ENCODE results near the gene NRAS.

NRAS gene

GRCh38 chr1:114745291-114745690, 28.7 kb upstream of the NRAS start:
- DNase-seq (ENCODE audit: low spot score) = peak; percentile 12
- Mint-ChIP-seq H3K36me3 (ENCODE audit: low read depth) (peaks cover 62% of the 10 kb centered on the region), H3K27me3 (ENCODE audit: low read depth) (no peaks in the 10 kb centered on the region), H3K9me3 (no peaks in the 10 kb centered on the region), H3K4me3 (no peak overlapping the region), H3K4me1 (ENCODE audit: low read depth) (peaks cover 41% of the 10 kb centered on the region), H3K27ac (no peak overlapping the region)

- peaks cover 57% of the 10 kb centered on the region for H3K36me3 Mint-ChIP-seq (ENCODE audit: low read depth)
- DNase-seq (ENCODE audit: low spot score) = no peak
- H3K27ac Mint-ChIP-seq = no peak overlapping the region
- H3K27me3 Mint-ChIP-seq (ENCODE audit: low read depth) = no peaks in the 10 kb centered on the region
- no peaks in the 10 kb centered on the region for H3K9me3 Mint-ChIP-seq
- H3K4me3 Mint-ChIP-seq = no peak overlapping the region
- H3K4me1 Mint-ChIP-seq (ENCODE audit: low read depth) = peaks cover 23% of the 10 kb centered on the region
These were observed 25.6 kb upstream of the NRAS start for GRCh38 chr1:114741963-114742746.

GRCh38 chr1:114740331-114740730, 23.8 kb upstream of the NRAS start:
- no peaks in the 10 kb centered on the region for H3K27me3 Mint-ChIP-seq (ENCODE audit: low read depth)
- H3K27ac Mint-ChIP-seq = no peak overlapping the region
- no peak overlapping the region for H3K4me3 Mint-ChIP-seq
- DNase-seq (ENCODE audit: low spot score) = no peak
- H3K36me3 Mint-ChIP-seq (ENCODE audit: low read depth) = peaks cover 55% of the 10 kb centered on the region
- H3K4me1 Mint-ChIP-seq (ENCODE audit: low read depth) = peaks cover 8% of the 10 kb centered on the region
- H3K9me3 Mint-ChIP-seq = no peaks in the 10 kb centered on the region

DNA sequence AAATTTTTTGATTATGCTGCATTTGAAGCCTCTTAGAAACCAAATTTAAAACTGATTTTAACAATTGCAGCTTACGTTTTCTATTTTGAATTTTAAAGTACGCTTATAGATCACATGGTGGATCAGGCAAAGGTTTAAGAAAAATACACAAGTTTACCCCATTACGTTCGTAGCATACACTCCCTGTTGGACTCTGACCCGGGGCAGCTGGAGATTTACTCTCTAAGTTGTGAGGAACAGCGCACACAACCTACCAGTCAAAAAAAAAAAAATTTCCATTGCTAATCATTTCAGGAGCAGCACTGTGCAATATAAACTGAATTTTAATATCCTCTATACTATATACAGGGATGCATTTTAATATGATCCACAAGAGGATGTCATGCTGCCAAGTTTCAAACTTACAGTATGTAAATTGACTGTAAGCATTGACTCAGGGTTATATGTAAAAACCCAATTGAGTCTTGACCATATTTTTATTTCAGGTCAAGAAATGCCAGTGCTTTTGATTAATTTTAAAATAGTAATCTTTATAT, 20.8 kb upstream of the NRAS start:
- no peaks in the 10 kb centered on the region for H3K9me3 Mint-ChIP-seq
- H3K27me3 Mint-ChIP-seq (ENCODE audit: low read depth) = no peaks in the 10 kb centered on the region
- no peak for DNase-seq (ENCODE audit: low spot score)
- no peak overlapping the region for H3K27ac Mint-ChIP-seq
- H3K4me1 Mint-ChIP-seq (ENCODE audit: low read depth) = peaks cover 3% of the 10 kb centered on the region
- H3K36me3 Mint-ChIP-seq (ENCODE audit: low read depth) = peaks cover 63% of the 10 kb centered on the region
- no peak overlapping the region for H3K4me3 Mint-ChIP-seq

GRCh38 chr1:114735479-114735878, 18.9 kb upstream of the NRAS start:
- DNase-seq (ENCODE audit: low spot score) = no peak
- no peaks in the 10 kb centered on the region for H3K9me3 Mint-ChIP-seq
- H3K27ac Mint-ChIP-seq = no peak overlapping the region
- H3K27me3 Mint-ChIP-seq (ENCODE audit: low read depth) = no peaks in the 10 kb centered on the region
- H3K4me3 Mint-ChIP-seq = no peak overlapping the region
- peaks cover 68% of the 10 kb centered on the region for H3K36me3 Mint-ChIP-seq (ENCODE audit: low read depth)
- no peaks in the 10 kb centered on the region for H3K4me1 Mint-ChIP-seq (ENCODE audit: low read depth)

- DNase-seq (ENCODE audit: low spot score) = no peak
These were observed 13.2 kb upstream of the NRAS start for GRCh38 chr1:114729782-114730181.

DNA sequence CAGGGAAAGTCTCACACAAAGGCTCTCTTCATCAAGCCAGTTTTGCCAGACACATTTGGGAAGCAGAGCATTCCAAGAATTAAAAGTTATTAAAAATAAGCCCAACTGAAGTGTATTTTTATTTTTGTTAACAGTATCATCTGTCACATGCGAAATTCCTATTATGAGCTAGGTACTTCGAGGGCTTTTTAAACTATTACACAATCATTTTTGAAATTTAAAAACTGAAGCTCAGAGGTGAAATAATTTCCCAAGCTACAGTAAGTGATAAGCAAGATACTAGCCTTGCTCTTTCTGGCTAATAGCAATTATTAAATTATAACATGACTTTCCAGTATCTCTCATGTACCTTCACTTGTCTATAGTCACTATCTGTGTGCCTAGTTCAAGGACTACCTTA, 12.0 kb upstream of the NRAS start:
- DNase-seq (ENCODE audit: low spot score) = no peak
- Mint-ChIP-seq H3K27ac (no peak overlapping the region), H3K9me3 (no peaks in the 10 kb centered on the region), H3K4me1 (ENCODE audit: low read depth) (no peaks in the 10 kb centered on the region), H3K4me3 (no peak overlapping the region), H3K36me3 (ENCODE audit: low read depth) (peaks cover 73% of the 10 kb centered on the region), H3K27me3 (ENCODE audit: low read depth) (no peaks in the 10 kb centered on the region)

More at GRCh38 chr1:114729782-114730181, 13.2 kb upstream of the NRAS start:
- Mint-ChIP-seq H3K4me1 (ENCODE audit: low read depth) (no peaks in the 10 kb centered on the region), H3K4me3 (no peak overlapping the region), H3K27ac (no peak overlapping the region), H3K36me3 (ENCODE audit: low read depth) (peaks cover 75% of the 10 kb centered on the region), H3K9me3 (no peaks in the 10 kb centered on the region), H3K27me3 (ENCODE audit: low read depth) (no peaks in the 10 kb centered on the region)

GRCh38 chr1:114725230-114725629, 8.7 kb upstream of the NRAS start:
- H3K4me1 Mint-ChIP-seq (ENCODE audit: low read depth) = no peaks in the 10 kb centered on the region
- no peak overlapping the region for H3K4me3 Mint-ChIP-seq
- DNase-seq (ENCODE audit: low spot score) = no peak
- H3K36me3 Mint-ChIP-seq (ENCODE audit: low read depth) = peaks cover 68% of the 10 kb centered on the region
- no peak overlapping the region for H3K27ac Mint-ChIP-seq
- H3K9me3 Mint-ChIP-seq = no peaks in the 10 kb centered on the region
- no peaks in the 10 kb centered on the region for H3K27me3 Mint-ChIP-seq (ENCODE audit: low read depth)

- Mint-ChIP-seq H3K27ac (no peak overlapping the region), H3K27me3 (ENCODE audit: low read depth) (no peaks in the 10 kb centered on the region), H3K9me3 (no peaks in the 10 kb centered on the region), H3K4me1 (ENCODE audit: low read depth) (no peaks in the 10 kb centered on the region), H3K36me3 (ENCODE audit: low read depth) (peaks cover 71% of the 10 kb centered on the region), H3K4me3 (no peak overlapping the region)
- DNase-seq (ENCODE audit: low spot score) = no peak
These were observed 7.3 kb upstream of the NRAS start for GRCh38 chr1:114723915-114724314.

GRCh38 chr1:114723457-114723856, 6.9 kb upstream of the NRAS start:
- H3K4me3 Mint-ChIP-seq = no peak overlapping the region
- H3K27ac Mint-ChIP-seq = no peak overlapping the region
- no peaks in the 10 kb centered on the region for H3K4me1 Mint-ChIP-seq (ENCODE audit: low read depth)
- peaks cover 73% of the 10 kb centered on the region for H3K36me3 Mint-ChIP-seq (ENCODE audit: low read depth)
- no peaks in the 10 kb centered on the region for H3K27me3 Mint-ChIP-seq (ENCODE audit: low read depth)
- no peaks in the 10 kb centered on the region for H3K9me3 Mint-ChIP-seq
- DNase-seq (ENCODE audit: low spot score) = no peak

GRCh38 chr1:114720492-114720891, 3.9 kb upstream of the NRAS start:
- DNase-seq (ENCODE audit: low spot score) = no peak
- H3K4me3 Mint-ChIP-seq = no peak overlapping the region
- no peaks in the 10 kb centered on the region for H3K9me3 Mint-ChIP-seq
- no peak overlapping the region for H3K27ac Mint-ChIP-seq
- peaks cover 72% of the 10 kb centered on the region for H3K36me3 Mint-ChIP-seq (ENCODE audit: low read depth)
- no peaks in the 10 kb centered on the region for H3K27me3 Mint-ChIP-seq (ENCODE audit: low read depth)
- peaks cover 12% of the 10 kb centered on the region for H3K4me1 Mint-ChIP-seq (ENCODE audit: low read depth)

GRCh38 chr1:114719424-114719787, 2.8 kb upstream of the NRAS start:
- H3K4me3 Mint-ChIP-seq = no peak overlapping the region
- no peak for DNase-seq (ENCODE audit: low spot score)
- H3K36me3 Mint-ChIP-seq (ENCODE audit: low read depth) = peaks cover 66% of the 10 kb centered on the region
- H3K4me1 Mint-ChIP-seq (ENCODE audit: low read depth) = peaks cover 14% of the 10 kb centered on the region
- H3K27me3 Mint-ChIP-seq (ENCODE audit: low read depth) = no peaks in the 10 kb centered on the region
- H3K9me3 Mint-ChIP-seq = no peaks in the 10 kb centered on the region
- no peak overlapping the region for H3K27ac Mint-ChIP-seq

GRCh38 chr1:114718661-114719423, 2.3 kb upstream of the NRAS start:
- Mint-ChIP-seq H3K27me3 (ENCODE audit: low read depth) (no peaks in the 10 kb centered on the region), H3K4me1 (ENCODE audit: low read depth) (peaks cover 18% of the 10 kb centered on the region)
- DNase-seq (ENCODE audit: low spot score) = no peak

GRCh38 chr1:114715952-114716303, 643 bp downstream of the NRAS start:
- Mint-ChIP-seq H3K27me3 (ENCODE audit: low read depth) (no peaks in the 10 kb centered on the region), H3K4me3 (peak overlapping the region; percentile 94), H3K4me1 (ENCODE audit: low read depth) (peaks cover 20% of the 10 kb centered on the region), H3K9me3 (no peaks in the 10 kb centered on the region), H3K27ac (peak overlapping the region; percentile 97), H3K36me3 (ENCODE audit: low read depth) (peaks cover 60% of the 10 kb centered on the region)
- DNase-seq (ENCODE audit: low spot score) = no peak

More at GRCh38 chr1:114718661-114719423, 2.3 kb upstream of the NRAS start:
- Mint-ChIP-seq H3K36me3 (ENCODE audit: low read depth) (peaks cover 67% of the 10 kb centered on the region), H3K4me3 (no peak overlapping the region), H3K9me3 (no peaks in the 10 kb centered on the region), H3K27ac (no peak overlapping the region)
